Stimulated activated CD4-positive, alpha-beta T cell treated with anti-CD3 and anti-CD28 coated beads, Interleukin-12 subunit alpha, Interleukin-12 subunit beta, amount 100 ng/mL, for 24 hours (primary cell): ENCODE measurements around the gene FBXL7.

ENCODE experiments used
- DNase-seq, 2 experiments: peaks; one replicate each; pipeline ENCODE4 v3.0.0-alpha.2; 2020; ENCODE audit warnings: low read depth in 2 of 2

Gene FBXL7

DNA sequence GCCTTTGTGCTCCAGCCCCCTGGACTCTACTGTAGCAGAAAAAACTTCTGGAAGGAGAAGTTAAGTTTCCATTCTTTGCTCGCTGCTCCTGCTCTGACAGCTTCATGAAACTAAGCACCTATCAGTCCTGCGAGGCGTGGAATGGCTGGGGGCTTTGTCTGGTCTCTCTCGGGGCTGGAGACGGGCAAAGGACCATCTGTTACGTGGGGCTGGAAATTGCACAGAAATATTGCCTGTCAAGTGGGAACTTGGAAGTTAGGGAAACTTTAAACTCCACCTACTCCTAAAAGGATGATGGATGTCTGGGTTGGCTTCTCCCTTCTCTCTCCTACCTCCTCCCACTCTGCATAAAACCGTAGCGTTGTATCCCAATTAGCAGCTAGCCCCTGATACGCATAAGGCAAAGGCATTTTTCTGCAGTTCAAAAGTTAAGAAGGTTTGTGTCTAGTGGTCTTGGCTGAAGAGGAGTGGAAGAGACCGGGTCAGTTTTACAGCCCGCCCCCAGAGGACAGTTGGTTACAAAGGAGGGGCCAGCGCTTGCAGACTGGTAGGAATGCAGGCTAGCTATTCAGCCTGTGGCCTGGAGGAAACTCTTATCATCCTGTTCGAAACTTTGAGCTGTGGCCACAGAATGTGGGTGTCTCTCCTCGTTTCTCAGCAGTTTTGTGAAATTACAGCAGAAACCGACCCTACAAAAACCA lies 1.3 kb downstream of the FBXL7 start:
- DNase-seq: no peak

DNA sequence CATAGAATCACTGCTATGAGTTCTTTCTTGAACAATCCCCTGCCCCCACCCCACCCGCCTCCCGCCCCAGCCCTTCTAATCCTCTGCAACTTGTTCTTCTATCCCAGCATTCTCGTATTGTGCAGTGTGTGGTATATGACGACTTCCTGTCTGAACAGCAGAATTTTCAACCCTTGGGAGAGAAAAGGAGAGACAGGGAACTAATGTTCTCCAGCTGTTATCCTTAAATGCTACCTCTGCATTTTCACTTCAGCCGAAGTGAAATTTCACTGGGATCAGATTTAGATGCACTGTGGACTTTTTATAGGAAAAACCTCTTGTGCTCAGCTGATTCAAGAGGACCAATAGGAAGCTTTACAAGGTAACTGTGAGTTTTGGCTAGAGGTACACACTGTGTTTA lies 2.2 kb downstream of the FBXL7 start:
- DNase-seq: no peak

- DNase-seq: no peak
Observed at GRCh38 chr5:15506146-15506545, 6.2 kb downstream of the FBXL7 start.

DNA sequence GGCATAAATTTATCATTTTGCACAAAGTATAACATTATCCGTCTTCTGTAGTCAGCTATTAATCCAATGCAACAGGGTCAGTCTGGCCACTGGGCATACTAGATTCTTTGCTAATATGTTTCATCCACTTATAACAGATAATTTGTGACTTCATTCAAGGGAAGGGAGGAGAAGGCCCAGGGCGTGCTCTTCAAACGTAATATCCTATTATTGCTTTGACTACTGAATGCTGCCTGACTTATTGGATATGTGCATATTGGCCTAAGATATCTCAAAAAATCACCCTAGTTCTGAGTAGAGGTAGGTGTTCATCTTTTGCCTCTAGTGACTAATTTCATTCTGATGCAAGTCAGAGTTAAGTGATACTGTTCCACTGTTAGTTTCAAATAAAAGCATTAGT lies 6.9 kb downstream of the FBXL7 start:
- no peak for DNase-seq

DNA sequence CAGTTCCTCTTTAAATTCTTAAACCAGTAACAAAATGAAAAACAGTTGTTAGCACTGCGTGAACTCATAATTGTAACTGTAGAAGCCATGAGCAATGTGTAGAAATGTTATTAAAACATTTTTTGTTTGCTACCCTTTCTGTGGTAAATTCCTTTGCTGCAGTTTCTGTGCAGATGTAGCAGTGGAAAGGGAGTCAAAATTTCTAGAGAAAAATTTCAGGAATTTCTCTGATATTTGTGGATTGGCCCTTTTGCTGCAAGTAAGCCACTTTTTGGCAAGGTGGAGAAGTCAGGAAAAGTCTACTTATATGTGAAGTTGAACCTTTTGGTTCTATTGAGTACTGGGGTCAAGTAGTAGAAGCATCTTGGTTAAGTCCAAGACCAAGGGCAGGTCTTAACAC lies 10.1 kb downstream of the FBXL7 start:
- DNase-seq: no peak

DNA sequence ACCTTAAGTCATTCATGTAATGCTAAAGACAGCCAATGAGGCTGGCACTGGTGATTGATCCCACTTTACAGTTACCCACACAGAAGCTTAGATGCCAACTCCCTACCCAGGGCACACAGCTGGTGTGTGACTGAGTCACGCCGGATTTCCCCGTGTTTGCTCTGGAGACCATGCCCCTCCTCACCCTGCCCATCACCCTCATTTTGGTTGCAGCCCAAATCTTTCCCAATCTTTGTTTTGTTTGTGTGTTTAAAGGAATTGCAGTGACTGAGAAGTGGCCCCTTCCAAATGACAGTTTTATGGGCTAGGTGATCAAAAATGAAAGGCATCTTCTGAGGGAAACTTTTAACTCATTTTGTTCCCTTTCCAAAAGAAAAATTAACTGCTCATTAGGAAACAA lies 10.9 kb downstream of the FBXL7 start:
- DNase-seq: no peak

- no peak for DNase-seq
Observed at GRCh38 chr5:15513431-15513830, 13.5 kb downstream of the FBXL7 start.

GRCh38 chr5:15513911-15514310 lies 13.9 kb downstream of the FBXL7 start:
- no peak for DNase-seq

GRCh38 chr5:15515229-15515628 lies 15.2 kb downstream of the FBXL7 start:
- DNase-seq: no peak

GRCh38 chr5:15516486-15516885 lies 16.5 kb downstream of the FBXL7 start:
- DNase-seq: no peak

DNA sequence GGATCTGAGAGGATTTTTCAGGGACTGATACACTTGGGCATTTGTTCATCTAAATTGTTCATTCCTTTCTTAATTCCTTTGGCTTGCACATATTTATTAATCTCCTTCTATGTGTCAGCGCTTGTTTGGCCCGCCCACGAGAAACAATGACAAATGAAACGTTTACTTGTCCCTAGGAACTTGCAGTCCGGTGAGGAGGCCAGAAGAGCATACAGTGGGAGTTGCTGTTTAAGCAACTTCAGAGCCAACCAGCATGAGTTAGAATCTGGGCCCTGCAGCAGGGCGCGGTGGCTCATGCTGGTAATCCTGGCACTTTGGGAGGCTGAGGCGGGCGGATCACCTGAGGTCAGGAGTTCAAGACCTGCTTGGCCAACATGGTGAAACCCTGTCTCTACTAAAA lies 18.8 kb downstream of the FBXL7 start:
- DNase-seq: no peak

DNA sequence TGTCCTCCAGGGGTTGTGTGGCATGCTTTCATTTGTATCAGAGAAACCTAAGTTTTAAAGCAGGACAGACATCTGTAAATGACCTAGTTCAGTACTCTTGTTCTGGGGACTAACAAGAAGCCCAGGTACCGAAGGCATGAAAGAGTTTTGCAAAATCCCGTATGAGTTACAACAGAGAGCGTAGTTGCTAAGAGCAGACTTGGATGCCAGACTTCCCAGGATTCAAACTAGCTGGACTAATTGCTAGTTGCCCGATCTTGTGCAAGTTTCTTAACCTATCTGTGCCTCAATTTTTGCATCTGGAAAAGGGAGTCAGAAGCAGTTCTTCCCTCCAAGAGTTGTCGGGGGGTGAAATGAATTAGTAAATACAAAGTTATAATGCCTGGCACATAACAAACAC lies 20.9 kb downstream of the FBXL7 start:
- no peak for DNase-seq

GRCh38 chr5:15521381-15522186 lies 21.6 kb downstream of the FBXL7 start:
- no peak for DNase-seq

DNA sequence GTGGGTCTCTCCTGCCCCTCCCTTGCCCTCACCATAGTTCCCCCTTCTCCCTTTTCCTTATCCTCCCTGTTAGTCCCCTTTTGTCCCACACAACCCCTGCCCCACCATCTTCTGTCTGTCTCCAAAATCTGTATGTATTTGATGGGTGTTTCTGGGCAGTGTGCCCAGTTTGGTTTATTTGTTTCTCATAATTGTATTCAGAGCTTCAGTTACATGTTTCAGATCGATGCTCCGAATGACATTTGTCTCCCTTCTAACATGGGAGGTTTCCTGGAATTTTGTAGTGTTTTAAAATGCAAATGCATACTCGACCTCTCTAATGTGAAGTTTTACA lies 22.2 kb downstream of the FBXL7 start:
- no peak for DNase-seq

GRCh38 chr5:15524712-15525111 lies 24.7 kb downstream of the FBXL7 start:
- DNase-seq: no peak

- DNase-seq: no peak
Observed at GRCh38 chr5:15525703-15526275, 25.8 kb downstream of the FBXL7 start.

DNA sequence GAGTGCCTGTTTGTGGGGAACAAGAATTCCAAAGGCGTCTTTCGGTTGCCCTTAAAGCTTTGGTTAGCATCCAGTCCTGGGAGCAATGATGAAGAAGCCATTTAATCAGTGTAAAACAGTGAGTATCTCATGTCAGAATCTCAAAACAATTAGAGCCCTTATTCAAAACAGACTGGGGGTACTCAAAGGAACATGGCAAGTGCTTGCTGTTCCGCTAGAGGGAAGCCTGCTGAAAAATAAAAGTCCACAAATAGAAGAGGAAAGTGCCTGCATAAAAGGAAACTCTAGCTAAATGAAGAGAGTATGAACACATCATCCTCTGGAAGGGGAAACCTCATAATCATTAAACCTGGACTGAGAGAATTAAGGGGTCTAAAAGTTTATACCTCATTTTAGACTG lies 26.4 kb downstream of the FBXL7 start:
- DNase-seq: no peak

DNA sequence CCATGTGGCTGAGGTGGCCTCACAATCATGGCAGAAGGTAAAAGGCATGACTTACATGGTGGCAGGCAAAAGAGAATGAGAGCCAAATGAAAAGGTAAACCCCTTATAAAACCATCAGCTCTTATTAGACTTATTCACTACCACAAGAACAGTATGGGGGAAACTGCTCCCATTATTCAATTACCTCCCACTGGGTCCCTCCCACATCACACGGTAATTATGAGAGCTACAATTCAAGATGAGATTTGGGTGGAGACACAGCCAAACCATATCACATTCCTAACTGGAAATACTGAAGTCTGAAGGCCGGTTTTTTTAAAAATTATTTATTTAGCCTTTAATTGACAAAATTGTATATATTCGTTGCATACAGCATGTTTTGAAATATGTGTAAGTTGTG lies 28.5 kb downstream of the FBXL7 start:
- no peak for DNase-seq

GRCh38 chr5:15529013-15529412 lies 29.0 kb downstream of the FBXL7 start:
- no peak for DNase-seq

GRCh38 chr5:15529821-15530220 lies 29.8 kb downstream of the FBXL7 start:
- DNase-seq: no peak

DNA sequence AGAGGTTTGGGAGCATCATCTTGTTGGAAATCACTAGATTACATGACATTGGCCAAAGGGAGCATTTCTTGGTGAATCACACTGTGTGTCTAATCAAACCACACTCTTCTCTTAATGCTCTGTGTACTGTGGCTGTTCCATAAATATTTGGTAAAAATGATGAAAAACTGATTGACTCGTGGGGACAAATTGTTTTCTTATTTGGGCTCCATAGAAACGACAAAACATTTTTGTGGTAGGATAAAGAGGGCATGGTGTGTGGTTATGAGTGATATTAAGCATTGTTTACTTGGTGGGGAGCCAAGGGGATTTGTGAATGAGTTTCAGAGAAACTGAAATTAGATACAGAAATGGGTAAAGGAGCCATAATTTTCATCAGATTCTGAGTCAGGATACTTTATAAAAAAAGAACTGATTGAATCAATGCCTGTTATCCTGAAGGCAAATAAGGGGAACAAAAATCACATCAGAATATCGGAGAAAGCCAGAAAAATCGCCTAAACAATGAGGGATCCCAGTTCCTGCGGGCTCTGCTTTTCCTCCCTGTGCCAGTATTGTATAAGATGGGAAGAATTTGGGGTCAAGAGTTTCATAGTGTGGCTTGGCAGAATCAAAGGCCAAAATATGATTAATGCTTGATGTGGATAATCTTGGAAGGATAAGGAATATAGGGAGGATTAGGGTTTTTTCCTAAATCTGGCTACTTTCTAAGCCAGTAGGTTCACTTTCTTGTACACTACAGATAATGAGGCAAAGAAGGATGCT lies 33.3 kb downstream of the FBXL7 start:
- DNase-seq: no peak

DNA sequence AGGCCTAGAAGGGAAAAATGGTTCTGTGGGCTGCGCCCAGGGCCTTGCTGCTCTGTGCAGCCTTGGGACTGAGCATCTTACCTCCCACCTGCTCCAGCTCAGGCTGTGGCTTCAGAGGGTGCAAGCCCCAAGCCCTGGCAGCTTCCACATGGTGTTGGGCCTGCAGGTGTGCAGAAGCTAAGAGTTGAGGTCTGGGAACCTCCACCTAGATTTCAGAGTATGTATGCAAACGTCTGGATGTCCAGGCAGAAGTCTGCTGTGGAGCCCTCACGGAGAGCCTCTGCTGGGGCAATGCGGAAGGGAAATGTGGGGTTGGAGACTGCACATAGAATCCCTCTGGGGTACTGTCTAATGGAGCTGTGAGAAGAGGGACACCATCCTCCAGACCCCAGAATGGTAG lies 36.0 kb downstream of the FBXL7 start:
- no peak for DNase-seq

GRCh38 chr5:15538516-15538915 lies 38.5 kb downstream of the FBXL7 start:
- no peak for DNase-seq
